ENCODE results near the gene S1PR4. TPM values are rescaled to one million over a fixed set of nuclear protein-coding genes. Genes with fewer than 3 reads are reported as not detected.
"Not testable (repeated sequence)": the region's sequence is repeated elsewhere in the genome, so short reads cannot be mapped to it uniquely, and the experiment has no call there.

The S1PR4 gene
- total RNA-seq, 1 donor from 2014 or later, result 0.10 TPM

GRCh38 chr19:3194106-3195087 is 15.8 kb downstream of the S1PR4 start:
- DNase-seq (ENCODE audit: low read depth), result no peak

- DNase-seq (ENCODE audit: low read depth), result no peak
Measured at GRCh38 chr19:3196064-3196932, 17.7 kb downstream of the S1PR4 start.

- DNase-seq (ENCODE audit: low read depth), result no peak
Measured at GRCh38 chr19:3196933-3197205, 18.3 kb downstream of the S1PR4 start.

GRCh38 chr19:3198901-3199700 is 20.5 kb downstream of the S1PR4 start:
- no peak for DNase-seq (ENCODE audit: low read depth)

- DNase-seq (ENCODE audit: low read depth), result no peak
Measured at GRCh38 chr19:3201072-3201700, 22.6 kb downstream of the S1PR4 start.

GRCh38 chr19:3201911-3202310 is 23.3 kb downstream of the S1PR4 start:
- no peak for DNase-seq (ENCODE audit: low read depth)

- no peak for DNase-seq (ENCODE audit: low read depth)
Measured at GRCh38 chr19:3202346-3202745, 23.8 kb downstream of the S1PR4 start.

- DNase-seq (ENCODE audit: low read depth), result not testable (repeated sequence)
Measured at GRCh38 chr19:3202895-3203294, 24.3 kb downstream of the S1PR4 start.

- DNase-seq (ENCODE audit: low read depth), result no peak
Measured at GRCh38 chr19:3203805-3204645, 25.5 kb downstream of the S1PR4 start.

- no peak for DNase-seq (ENCODE audit: low read depth)
Measured at GRCh38 chr19:3204646-3205275, 26.2 kb downstream of the S1PR4 start.

GRCh38 chr19:3206216-3206953 is 27.8 kb downstream of the S1PR4 start:
- DNase-seq (ENCODE audit: low read depth), result no peak

GRCh38 chr19:3207461-3208242 is 29.1 kb downstream of the S1PR4 start:
- no peak for DNase-seq (ENCODE audit: low read depth)

- DNase-seq (ENCODE audit: low read depth), result no peak
Measured at GRCh38 chr19:3208317-3209207, 30.0 kb downstream of the S1PR4 start.

GRCh38 chr19:3210347-3211017 is 31.9 kb downstream of the S1PR4 start:
- DNase-seq (ENCODE audit: low read depth), result peak; percentile 7

- no peak for DNase-seq (ENCODE audit: low read depth)
Measured at GRCh38 chr19:3211191-3211590, 32.6 kb downstream of the S1PR4 start.

GRCh38 chr19:3213159-3213558 is 34.6 kb downstream of the S1PR4 start:
- DNase-seq (ENCODE audit: low read depth), result no peak

- DNase-seq (ENCODE audit: low read depth), result no peak
Measured at GRCh38 chr19:3216874-3217273, 38.3 kb downstream of the S1PR4 start.

Measured in renal cortical epithelial cell (primary cell).